Stimulated activated effector memory CD8-positive, alpha-beta T cell treated with anti-CD3 and anti-CD28 coated beads, Interleukin-12 subunit alpha, Interleukin-12 subunit beta, amount 100 ng/mL, for 72 hours (primary cell): ENCODE measurements around the gene TMPRSS2.

Experiments
- ATAC-seq: fragments of 150-1000 bp; cut with Tn5 transposase; 2 replicates; pipeline ENCODE4 v1.10.0; 2021
- DNase-seq, 2 donors: peaks; one replicate each; pipeline ENCODE4 v3.0.0; 2021 to 2022; ENCODE audit warnings: low spot score in 2 of 2
- H3K27ac Mint-ChIP-seq: one replicate; pipeline ENCODE4 v1.8.0; 2022; ENCODE audit warnings: mild to moderate bottlenecking, mixed read lengths
- H3K36me3 Mint-ChIP-seq: one replicate; pipeline ENCODE4 v1.8.0; 2022; ENCODE audit warnings: mild to moderate bottlenecking, mixed read lengths
- H3K4me1 Mint-ChIP-seq: one replicate; pipeline ENCODE4 v1.8.0; 2022; ENCODE audit warnings: mixed read lengths
- H3K4me3 Mint-ChIP-seq: one replicate; pipeline ENCODE4 v1.8.0; 2022; ENCODE audit warnings: mild to moderate bottlenecking, mixed read lengths
- H3K9me3 Mint-ChIP-seq: one replicate; pipeline ENCODE4 v1.8.0; 2022; ENCODE audit warnings: mixed read lengths

The TMPRSS2 gene

DNA sequence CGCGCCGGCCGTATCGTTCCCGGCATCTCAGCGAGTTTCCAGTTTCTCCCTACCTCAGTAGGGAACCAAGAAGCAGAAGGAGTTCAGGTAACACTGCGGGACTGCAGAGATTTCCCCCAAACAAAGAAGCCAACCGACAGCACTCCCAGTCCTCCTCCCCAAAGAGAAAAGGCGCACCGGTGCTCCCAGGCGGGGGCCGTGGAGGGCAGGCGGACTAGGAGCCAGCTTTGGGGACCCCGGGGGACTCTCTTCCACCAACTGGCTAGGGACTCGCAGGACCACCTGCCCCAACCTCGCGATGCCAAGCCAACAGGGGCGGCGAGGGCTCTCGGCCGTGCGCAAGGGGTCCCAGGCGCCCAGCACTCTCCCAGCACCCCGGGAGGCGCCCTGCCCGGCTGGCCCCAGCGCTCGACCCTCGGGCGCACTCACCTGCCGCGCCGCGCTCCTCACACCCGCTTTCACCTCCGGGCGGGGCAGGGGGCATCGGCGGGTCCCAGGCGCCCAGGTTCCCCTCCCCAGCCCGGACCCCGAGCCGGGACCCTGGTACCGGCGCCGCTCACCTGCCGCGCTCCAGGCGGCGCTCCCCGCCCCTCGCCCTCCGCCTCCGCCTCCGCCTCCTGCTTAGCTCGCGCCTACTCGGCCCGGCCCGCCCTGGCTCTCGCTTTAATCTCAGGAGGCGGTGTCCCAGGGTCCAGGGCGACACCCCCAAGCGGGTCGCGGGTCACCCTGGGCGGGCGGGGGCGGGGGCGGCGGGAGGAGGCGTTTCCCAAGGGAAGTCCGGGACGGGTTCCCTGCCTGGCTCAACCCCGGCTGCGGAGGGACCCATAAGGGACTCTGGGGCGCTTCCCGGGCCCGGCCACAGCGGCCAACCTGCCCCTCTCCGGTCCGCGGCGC, at the start of gene TMPRSS2:
TMPRSS2 (minus strand) TSS at position 638 of the 894 bp plus-strand sequence. CDS start 10,025 bp downstream, outside the sequence.
- no peaks in the 10 kb centered on the region for H3K36me3 Mint-ChIP-seq
- H3K4me3 Mint-ChIP-seq = peak within 1 kb of the TSS; percentile 19
- no peak for ATAC-seq
- H3K27ac Mint-ChIP-seq = no peak within 1 kb of the TSS
- peaks cover 7% of the 10 kb centered on the region for H3K4me1 Mint-ChIP-seq
- H3K9me3 Mint-ChIP-seq = no peaks in the 10 kb centered on the region
- DNase-seq = no peak

DNA sequence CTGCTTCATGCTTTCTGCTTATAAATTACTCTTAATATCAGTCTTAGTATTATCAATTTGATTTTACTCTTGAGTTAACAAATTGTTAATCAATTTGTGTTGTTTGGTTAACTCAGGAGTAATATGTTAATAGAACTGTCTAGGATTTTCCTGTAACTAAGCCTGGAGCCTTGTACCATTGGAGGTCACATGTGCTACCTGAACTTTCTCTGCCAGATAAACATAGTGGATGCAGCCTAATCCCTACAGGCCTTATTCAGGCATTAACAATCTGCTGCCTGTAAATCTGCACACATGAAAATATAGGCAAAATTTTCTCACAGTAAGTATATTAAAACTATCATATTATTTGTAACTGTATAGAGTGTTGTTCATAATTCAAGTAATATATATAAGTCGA, 47.1 kb upstream of the TMPRSS2 start:
- H3K4me1 Mint-ChIP-seq = peaks cover 8% of the 10 kb centered on the region
- H3K27ac Mint-ChIP-seq = no peak overlapping the region
- H3K9me3 Mint-ChIP-seq = no peaks in the 10 kb centered on the region
- ATAC-seq = no peak
- no peaks in the 10 kb centered on the region for H3K36me3 Mint-ChIP-seq
- no peak overlapping the region for H3K4me3 Mint-ChIP-seq
- DNase-seq = no peak

DNA sequence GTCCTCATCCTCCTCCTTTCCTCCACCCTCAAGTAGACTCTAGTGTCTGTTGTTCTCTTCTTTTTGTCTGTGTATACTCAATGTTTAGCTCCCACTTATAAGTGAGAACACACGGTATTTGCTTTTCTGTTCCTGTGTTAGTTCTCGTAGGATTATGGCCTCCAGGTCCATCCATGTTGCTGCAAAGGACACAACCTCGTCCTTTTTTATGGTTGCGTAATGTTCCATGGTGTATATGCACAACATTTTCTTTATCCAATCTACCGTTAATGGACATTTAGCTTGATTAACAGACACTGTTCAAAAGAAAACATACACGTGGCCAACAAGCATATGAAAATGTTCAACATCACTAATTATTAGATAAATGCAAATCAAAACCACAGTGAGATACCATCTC, 44.3 kb upstream of the TMPRSS2 start:
- ATAC-seq = no peak
- no peaks in the 10 kb centered on the region for H3K4me1 Mint-ChIP-seq
- no peak for DNase-seq
- H3K4me3 Mint-ChIP-seq = no peak overlapping the region
- no peaks in the 10 kb centered on the region for H3K36me3 Mint-ChIP-seq
- H3K27ac Mint-ChIP-seq = no peak overlapping the region
- no peaks in the 10 kb centered on the region for H3K9me3 Mint-ChIP-seq

DNA sequence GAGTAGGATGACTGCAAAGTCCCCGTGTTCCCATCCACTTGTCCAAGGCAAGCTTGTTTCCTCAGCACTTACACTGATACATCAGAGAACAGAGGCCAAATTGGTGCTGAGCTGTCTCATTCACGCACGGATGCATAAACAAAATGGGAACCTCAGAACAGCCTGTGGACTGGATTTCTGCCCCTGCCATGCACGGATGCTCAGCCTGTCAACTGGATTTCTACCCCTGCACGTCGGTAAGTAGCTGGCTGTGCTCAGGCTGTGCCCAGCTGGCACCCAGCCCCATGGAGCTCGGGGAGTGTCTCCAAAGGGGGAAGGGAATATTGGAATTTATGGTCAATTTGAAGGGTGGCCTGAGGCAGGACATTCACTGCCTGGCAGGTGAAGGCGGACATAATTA, 40.8 kb upstream of the TMPRSS2 start:
- H3K27ac Mint-ChIP-seq = no peak overlapping the region
- DNase-seq = no peak
- H3K4me1 Mint-ChIP-seq = peaks cover 9% of the 10 kb centered on the region
- ATAC-seq = no peak
- no peaks in the 10 kb centered on the region for H3K36me3 Mint-ChIP-seq
- H3K4me3 Mint-ChIP-seq = no peak overlapping the region
- no peaks in the 10 kb centered on the region for H3K9me3 Mint-ChIP-seq

DNA sequence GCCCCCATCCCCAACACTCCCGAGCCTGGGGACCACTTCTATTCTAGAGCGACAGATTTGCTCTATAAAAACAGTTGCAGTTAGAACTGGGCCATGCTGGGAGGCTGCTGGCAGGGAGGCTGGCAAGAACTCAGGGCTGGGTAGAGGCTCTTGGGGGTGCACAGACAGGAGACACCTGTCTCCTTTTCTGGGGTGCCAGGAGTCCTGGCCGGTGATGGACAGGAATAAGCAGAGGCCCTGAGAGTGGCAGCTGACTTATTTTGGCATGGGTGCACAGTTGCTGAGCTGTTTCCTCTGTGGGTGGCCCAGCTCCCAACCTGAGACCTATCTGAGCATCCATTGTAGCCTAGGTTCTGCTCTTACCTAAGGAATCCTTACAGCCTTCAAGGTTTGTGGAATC, 39.2 kb upstream of the TMPRSS2 start:
- no peaks in the 10 kb centered on the region for H3K9me3 Mint-ChIP-seq
- no peaks in the 10 kb centered on the region for H3K36me3 Mint-ChIP-seq
- H3K27ac Mint-ChIP-seq = no peak overlapping the region
- ATAC-seq (no peak), DNase-seq (no peak)
- H3K4me3 Mint-ChIP-seq = no peak overlapping the region
- peaks cover 9% of the 10 kb centered on the region for H3K4me1 Mint-ChIP-seq

DNA sequence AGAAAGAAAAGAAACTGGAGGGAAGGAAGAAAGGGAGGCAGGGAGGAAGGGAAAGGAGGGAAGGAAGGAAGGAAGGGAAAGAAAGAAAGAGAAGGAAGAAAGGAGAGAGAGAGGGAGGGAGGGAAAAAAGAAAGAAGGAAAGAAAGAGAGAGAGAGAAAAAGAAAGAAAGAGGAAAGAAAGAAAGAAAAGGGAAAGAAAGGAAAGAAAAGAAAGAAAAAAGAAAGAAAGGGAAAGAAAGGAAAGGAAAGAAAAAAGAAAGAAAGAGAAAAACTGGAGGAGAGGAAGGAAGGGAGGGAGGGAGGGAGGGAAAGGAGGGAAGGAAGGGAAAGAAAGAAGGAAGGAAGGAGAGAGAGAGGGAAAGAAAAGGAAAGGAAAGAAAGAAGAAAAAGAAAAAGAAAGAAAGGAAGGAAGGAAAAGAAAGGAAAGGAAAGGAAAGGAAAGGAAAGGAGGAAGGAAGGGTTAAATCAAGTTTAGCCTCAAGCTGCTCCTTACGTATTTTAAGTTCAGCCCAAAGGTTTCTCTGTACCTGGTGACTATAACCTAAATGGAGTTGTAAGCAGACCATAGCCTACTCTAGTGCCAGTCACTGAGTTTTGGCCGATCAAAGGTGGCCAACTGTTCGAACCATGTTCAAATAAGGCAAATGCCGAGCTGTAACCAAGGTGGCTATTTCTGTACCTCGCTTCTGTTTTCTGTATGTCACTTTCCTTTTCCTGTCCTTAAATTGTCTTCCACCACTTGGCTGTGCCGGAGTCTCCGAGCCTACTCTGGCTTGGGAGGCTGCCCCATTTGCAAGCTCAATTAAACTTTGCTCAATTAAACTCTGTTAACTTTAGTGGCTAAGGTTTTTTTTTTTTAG, 37.8 kb upstream of the TMPRSS2 start:
- no peaks in the 10 kb centered on the region for H3K36me3 Mint-ChIP-seq
- H3K4me3 Mint-ChIP-seq = no peak overlapping the region
- DNase-seq (no peak), ATAC-seq (no peak)
- H3K27ac Mint-ChIP-seq = no peak overlapping the region
- H3K4me1 Mint-ChIP-seq = peaks cover 9% of the 10 kb centered on the region
- no peaks in the 10 kb centered on the region for H3K9me3 Mint-ChIP-seq

DNA sequence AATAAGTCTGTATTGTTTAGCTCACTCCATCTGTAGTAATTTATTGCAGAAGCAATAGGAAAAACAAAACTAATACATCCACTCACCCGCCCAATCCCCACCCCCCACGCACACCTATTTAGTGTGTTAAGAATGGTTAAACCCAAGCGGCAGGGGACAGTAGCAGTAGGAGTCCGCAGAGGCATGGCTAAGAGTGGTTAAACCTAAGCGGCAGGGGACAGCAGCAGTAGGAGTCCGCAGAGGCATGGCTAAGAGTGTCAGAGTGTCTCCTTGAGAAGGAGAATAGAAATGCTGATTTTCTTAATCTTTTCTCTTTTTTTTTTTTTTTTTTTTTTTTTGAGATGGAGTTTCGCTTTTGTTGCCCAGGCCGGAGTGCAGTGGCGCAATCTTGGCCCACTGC, 34.8 kb upstream of the TMPRSS2 start:
- Mint-ChIP-seq H3K4me1 (peaks cover 9% of the 10 kb centered on the region), H3K9me3 (no peaks in the 10 kb centered on the region), H3K27ac (no peak overlapping the region), H3K36me3 (no peaks in the 10 kb centered on the region), H3K4me3 (no peak overlapping the region)
- ATAC-seq (no peak), DNase-seq (no peak)

DNA sequence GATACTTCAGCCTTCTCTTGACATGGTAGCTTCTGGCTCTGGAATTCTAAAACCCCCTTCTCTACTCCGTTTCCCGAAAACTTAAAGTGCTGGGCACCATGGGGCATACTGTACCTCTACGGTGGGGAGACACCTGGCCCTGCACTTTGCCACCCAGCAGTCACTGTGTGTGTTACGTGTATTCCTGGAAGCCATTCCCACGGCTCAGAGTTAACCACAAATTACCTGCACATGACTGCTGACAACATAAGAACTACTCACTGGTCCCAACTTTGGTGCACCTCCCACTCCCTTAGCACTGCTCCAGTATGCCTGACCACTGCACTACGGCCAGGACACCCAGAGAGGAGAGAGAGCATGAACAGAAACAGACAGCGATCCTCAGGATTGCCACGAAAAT, 29.4 kb upstream of the TMPRSS2 start:
- H3K9me3 Mint-ChIP-seq = no peaks in the 10 kb centered on the region
- H3K27ac Mint-ChIP-seq = no peak overlapping the region
- H3K4me1 Mint-ChIP-seq = no peaks in the 10 kb centered on the region
- DNase-seq (no peak), ATAC-seq (no peak)
- no peaks in the 10 kb centered on the region for H3K36me3 Mint-ChIP-seq
- no peak overlapping the region for H3K4me3 Mint-ChIP-seq

DNA sequence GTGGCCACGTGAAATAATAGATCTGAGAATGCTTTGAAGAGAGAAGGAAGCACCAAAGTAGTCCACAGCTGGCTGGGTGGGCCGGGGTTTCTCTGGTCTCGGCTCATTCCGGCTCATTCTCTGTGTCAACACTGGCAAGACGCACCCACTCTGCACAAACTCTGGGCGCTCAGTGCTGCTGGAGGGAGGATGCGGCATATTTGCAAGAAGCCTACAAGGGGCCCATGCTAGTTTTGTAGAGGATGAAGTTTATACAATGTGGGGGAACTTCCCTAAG, 28.8 kb upstream of the TMPRSS2 start:
- Mint-ChIP-seq H3K36me3 (no peaks in the 10 kb centered on the region), H3K27ac (no peak overlapping the region), H3K4me3 (no peak overlapping the region), H3K9me3 (no peaks in the 10 kb centered on the region), H3K4me1 (no peaks in the 10 kb centered on the region)
- no peak for DNase-seq
- no peak for ATAC-seq

DNA sequence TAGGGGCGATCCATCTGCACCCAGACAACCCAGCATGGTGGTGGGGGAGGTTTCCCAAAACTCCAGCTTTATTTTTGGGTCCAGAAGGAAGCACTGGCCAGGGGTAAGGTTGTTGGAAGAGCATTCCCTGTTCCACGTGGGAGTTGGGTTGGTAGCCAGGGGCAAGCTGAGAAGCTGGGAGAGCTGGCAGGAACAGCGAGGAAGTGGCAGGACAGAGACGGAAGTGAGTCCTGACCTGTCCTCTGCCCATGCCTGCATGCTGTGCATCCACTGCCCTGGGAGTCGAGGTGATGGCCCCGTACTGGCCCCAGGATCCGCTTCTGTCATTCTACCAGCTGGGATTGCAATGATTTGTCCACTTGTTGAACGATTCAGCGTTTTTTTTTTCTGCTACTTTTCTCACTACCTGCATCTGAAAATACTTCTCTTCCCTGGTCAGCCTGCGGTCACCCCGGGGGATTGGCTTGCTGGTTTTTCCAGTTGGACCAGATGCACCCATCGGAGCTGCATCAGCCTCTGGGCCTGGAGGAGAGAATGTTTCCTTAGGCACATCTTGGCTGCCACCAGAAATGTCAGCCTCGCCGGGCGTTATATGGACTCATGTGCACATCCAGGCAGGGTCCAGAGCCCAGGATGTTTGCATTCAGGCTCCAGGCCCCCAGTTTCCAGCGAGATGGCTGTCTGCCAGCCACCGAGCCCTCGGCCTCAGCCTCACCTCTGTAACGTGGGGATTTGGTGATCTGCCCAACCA, 28.3 kb upstream of the TMPRSS2 start:
- DNase-seq (no peak), ATAC-seq (no peak)
- Mint-ChIP-seq H3K36me3 (no peaks in the 10 kb centered on the region), H3K4me1 (no peaks in the 10 kb centered on the region), H3K9me3 (no peaks in the 10 kb centered on the region), H3K27ac (no peak overlapping the region), H3K4me3 (no peak overlapping the region)

DNA sequence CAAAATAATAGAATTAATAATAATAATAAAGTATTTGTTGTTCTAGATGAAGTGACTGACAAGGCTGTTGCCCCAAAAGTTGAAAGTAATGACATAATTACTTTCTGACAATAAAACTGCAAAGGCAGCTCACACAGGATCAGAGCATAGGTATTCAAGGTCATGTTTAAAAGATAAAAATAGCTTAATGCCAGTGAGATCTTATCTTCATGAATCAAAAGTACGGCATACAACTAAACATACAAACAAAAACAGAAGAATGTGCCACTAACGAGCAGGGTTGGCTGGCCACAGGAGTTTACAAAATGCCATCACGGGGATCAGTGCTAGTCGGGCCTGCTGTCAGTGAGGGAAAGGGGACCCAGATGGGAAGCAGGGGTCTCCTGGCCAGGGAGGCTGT, 22.4 kb upstream of the TMPRSS2 start:
- H3K36me3 Mint-ChIP-seq = no peaks in the 10 kb centered on the region
- DNase-seq (no peak), ATAC-seq (no peak)
- H3K9me3 Mint-ChIP-seq = no peaks in the 10 kb centered on the region
- no peaks in the 10 kb centered on the region for H3K4me1 Mint-ChIP-seq
- no peak overlapping the region for H3K27ac Mint-ChIP-seq
- H3K4me3 Mint-ChIP-seq = no peak overlapping the region

DNA sequence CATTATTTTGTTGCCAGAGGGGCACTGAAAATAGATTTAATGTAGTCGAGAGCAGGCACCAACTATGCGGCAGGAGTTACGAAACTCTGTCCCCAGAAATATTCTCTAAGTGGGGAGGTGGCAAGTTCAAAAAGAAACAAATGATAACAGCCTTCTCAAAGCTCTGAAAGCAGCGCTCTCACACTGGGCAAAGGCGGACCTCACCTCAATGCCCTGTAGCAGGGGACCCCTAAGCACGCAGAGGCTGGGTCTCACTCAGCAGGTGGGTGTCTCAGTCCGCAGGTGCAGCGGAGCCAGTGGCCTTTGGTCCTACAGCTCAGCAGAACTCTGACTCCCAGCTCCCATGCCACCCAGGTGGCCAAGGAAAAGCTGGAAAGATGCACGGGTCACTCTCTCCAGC, 21.8 kb upstream of the TMPRSS2 start:
- no peak for ATAC-seq
- Mint-ChIP-seq H3K36me3 (no peaks in the 10 kb centered on the region), H3K27ac (no peak overlapping the region), H3K4me3 (no peak overlapping the region), H3K4me1 (no peaks in the 10 kb centered on the region), H3K9me3 (no peaks in the 10 kb centered on the region)
- DNase-seq = no peak

DNA sequence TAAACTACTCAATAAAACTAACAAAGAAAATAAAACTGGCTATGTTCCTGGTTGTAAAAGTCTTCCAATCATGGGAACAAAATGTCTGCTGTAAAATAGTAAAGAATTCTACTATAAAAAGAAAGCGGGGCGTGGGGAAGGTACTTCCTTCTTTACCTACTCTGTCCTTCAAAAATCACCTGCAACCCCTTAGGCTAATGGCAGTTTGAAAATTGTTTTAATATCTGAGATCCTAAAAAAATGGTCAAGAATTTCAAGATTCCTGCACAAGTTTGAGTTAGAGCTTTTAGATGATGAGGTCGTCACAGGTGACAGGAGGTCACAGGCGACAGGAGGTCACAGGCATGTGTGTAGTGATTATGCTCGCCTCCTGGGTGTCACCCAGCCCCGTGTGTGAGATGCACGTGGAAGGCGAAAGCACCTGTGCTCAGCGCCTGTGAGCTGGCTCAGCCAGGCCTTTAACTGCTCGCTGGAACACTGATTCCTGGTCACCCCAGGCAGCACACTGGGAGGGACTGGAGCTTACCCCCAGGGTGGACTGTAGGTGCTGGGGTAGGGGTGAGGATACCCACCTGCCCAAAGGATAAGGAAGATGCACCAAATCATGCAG, 18.6 kb upstream of the TMPRSS2 start:
- Mint-ChIP-seq H3K4me1 (peaks cover 7% of the 10 kb centered on the region), H3K36me3 (no peaks in the 10 kb centered on the region)
- no peak for ATAC-seq

DNA sequence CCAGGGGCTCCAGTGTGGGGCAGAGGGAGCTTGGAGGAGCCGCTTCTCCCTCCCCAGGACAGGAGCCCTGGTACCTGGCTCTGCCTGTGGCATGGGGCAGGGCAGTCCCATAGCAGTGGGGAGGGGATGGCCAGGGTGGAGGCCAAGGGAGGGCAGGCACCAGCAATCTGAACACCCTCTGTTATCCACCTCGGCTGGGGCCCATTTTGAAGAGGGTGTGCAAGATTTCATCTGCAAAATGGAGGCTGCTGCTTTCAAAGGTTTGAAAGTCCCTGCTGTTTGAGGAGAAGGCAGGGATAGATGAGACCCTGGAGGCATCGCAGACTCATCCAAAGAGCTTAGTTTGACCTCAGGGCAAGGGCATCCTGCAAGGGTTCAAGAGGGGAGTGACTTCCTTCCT, 15.2 kb upstream of the TMPRSS2 start:
- Mint-ChIP-seq H3K27ac (no peak overlapping the region), H3K4me1 (peaks cover 15% of the 10 kb centered on the region), H3K4me3 (no peak overlapping the region), H3K36me3 (no peaks in the 10 kb centered on the region), H3K9me3 (no peaks in the 10 kb centered on the region)
- DNase-seq (no peak), ATAC-seq (no peak)

More for the DNA sequence above, 18.6 kb upstream of the TMPRSS2 start:
- Mint-ChIP-seq H3K4me3 (no peak overlapping the region), H3K27ac (no peak overlapping the region), H3K9me3 (no peaks in the 10 kb centered on the region)
- no peak for DNase-seq

DNA sequence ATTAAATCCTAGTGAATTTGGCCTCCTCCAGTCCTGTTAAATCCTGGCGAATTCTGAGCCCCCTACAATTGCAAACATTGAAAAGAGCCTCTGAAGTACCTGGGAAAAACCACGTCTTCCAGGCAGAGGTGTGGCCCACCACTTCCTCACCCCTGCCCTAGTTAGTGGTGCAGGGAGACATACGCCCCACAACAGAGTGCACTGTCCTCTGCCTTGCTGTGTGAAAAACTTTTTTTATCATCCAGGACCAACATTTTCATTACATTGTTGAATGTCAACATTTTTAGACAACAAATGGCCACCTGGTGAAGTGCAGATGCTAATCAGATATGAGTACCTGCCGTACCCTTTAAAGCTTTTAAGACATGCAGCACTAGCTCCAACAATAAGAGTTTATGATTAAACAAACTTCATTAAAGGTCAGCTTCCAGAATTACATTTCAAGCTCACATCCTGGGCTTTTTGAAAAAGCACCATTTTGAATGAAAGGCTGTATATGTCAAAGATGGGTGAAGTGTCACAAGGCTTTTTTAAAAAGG, 13.6 kb upstream of the TMPRSS2 start:
- peaks cover 15% of the 10 kb centered on the region for H3K4me1 Mint-ChIP-seq
- H3K27ac Mint-ChIP-seq = peak overlapping the region; percentile 45
- no peak overlapping the region for H3K4me3 Mint-ChIP-seq
- ATAC-seq = peak; percentile 50
- no peaks in the 10 kb centered on the region for H3K36me3 Mint-ChIP-seq
- DNase-seq = no peak
- no peaks in the 10 kb centered on the region for H3K9me3 Mint-ChIP-seq
